Stimulated activated naive CD8-positive, alpha-beta T cell treated with anti-CD3 and anti-CD28 coated beads, Interleukin-15, amount 100 ng/mL, for 72 hours (primary cell): Measurements from ENCODE around the gene ANO9.
A peak's percentile ranks its signal among the peaks of the same experiment; 100 is the strongest.
"Not testable (repeated sequence)": the region's sequence is repeated elsewhere in the genome, so short reads cannot be mapped to it uniquely, and the experiment has no call there.

Experiments
- ATAC-seq: fragments of 150-1000 bp; cut with Tn5 transposase; 2 replicates; pipeline ENCODE4 v1.10.0; 2021; ENCODE audit warnings: mild to moderate bottlenecking, moderate library complexity
- DNase-seq, 2 donors: peaks; one replicate each; pipeline ENCODE4 v3.0.0; 2021 to 2022
- H3K27ac Mint-ChIP-seq, 2 donors: one replicate each; pipeline ENCODE4 v1.8.0; 2022; ENCODE audit warnings: mild to moderate bottlenecking in 2 of 2, mixed read lengths in 2 of 2, moderate library complexity in 2 of 2
- H3K27me3 Mint-ChIP-seq: one replicate; pipeline ENCODE4 v1.8.0; 2022; ENCODE audit warnings: mixed read lengths
- H3K4me1 Mint-ChIP-seq: one replicate; pipeline ENCODE4 v1.8.0; 2022; ENCODE audit warnings: mild to moderate bottlenecking, mixed read lengths
- H3K4me3 Mint-ChIP-seq, 2 donors: one replicate each; pipeline ENCODE4 v1.8.0; 2022; ENCODE audit warnings: mild to moderate bottlenecking in 2 of 2, mixed read lengths in 2 of 2, moderate library complexity in 1 of 2
- H3K9me3 Mint-ChIP-seq, 2 donors: one replicate each; pipeline ENCODE4 v1.8.0; 2022; ENCODE audit warnings: mixed read lengths in 2 of 2

Gene ANO9

GRCh38 chr11:474914-475506 lies 33.2 kb upstream of the ANO9 start:
- no peaks in the 10 kb centered on the region for H3K4me1 Mint-ChIP-seq
- H3K27ac Mint-ChIP-seq, result no peak overlapping the region
- H3K27me3 Mint-ChIP-seq, result no peaks in the 10 kb centered on the region
- H3K9me3 Mint-ChIP-seq, result no peaks in the 10 kb centered on the region
- no peak for ATAC-seq
- no peak overlapping the region for H3K4me3 Mint-ChIP-seq
- DNase-seq, result no peak

- Mint-ChIP-seq H3K27ac (no peak overlapping the region), H3K9me3 (no peaks in the 10 kb centered on the region), H3K27me3 (no peaks in the 10 kb centered on the region), H3K4me3 (no peak overlapping the region), H3K4me1 (no peaks in the 10 kb centered on the region)
- ATAC-seq, result no peak
- DNase-seq, result no peak
These were observed 32.4 kb upstream of the ANO9 start for GRCh38 chr11:473962-474785.

- no peaks in the 10 kb centered on the region for H3K9me3 Mint-ChIP-seq
- H3K27me3 Mint-ChIP-seq, result no peaks in the 10 kb centered on the region
These were observed 31.6 kb upstream of the ANO9 start for GRCh38 chr11:473415-473814.

GRCh38 chr11:472816-473215 lies 31.0 kb upstream of the ANO9 start:
- H3K4me1 Mint-ChIP-seq, result no peaks in the 10 kb centered on the region
- DNase-seq (no peak), ATAC-seq (no peak)
- no peaks in the 10 kb centered on the region for H3K27me3 Mint-ChIP-seq
- no peak overlapping the region for H3K4me3 Mint-ChIP-seq
- H3K9me3 Mint-ChIP-seq, result no peaks in the 10 kb centered on the region
- no peak overlapping the region for H3K27ac Mint-ChIP-seq

More at GRCh38 chr11:473415-473814, 31.6 kb upstream of the ANO9 start:
- Mint-ChIP-seq H3K27ac (no peak overlapping the region), H3K4me3 (no peak overlapping the region), H3K4me1 (no peaks in the 10 kb centered on the region)
- ATAC-seq (no peak), DNase-seq (no peak)

GRCh38 chr11:472272-472671 lies 30.5 kb upstream of the ANO9 start:
- H3K9me3 Mint-ChIP-seq, result no peaks in the 10 kb centered on the region
- no peak for ATAC-seq

GRCh38 chr11:471468-472145 lies 29.8 kb upstream of the ANO9 start:
- H3K4me1 Mint-ChIP-seq, result no peaks in the 10 kb centered on the region
- H3K27ac Mint-ChIP-seq, result no peak overlapping the region
- H3K27me3 Mint-ChIP-seq, result no peaks in the 10 kb centered on the region
- no peak overlapping the region for H3K4me3 Mint-ChIP-seq
- H3K9me3 Mint-ChIP-seq, result no peaks in the 10 kb centered on the region
- ATAC-seq, result peak; percentile 58
- no peak for DNase-seq

More at GRCh38 chr11:472272-472671, 30.5 kb upstream of the ANO9 start:
- no peak overlapping the region for H3K4me3 Mint-ChIP-seq
- no peak for DNase-seq
- H3K27me3 Mint-ChIP-seq, result no peaks in the 10 kb centered on the region
- no peaks in the 10 kb centered on the region for H3K4me1 Mint-ChIP-seq
- H3K27ac Mint-ChIP-seq, result no peak overlapping the region

GRCh38 chr11:469684-470560 lies 28.1 kb upstream of the ANO9 start:
- H3K27me3 Mint-ChIP-seq, result no peaks in the 10 kb centered on the region
- no peak overlapping the region for H3K27ac Mint-ChIP-seq
- no peak for ATAC-seq
- H3K4me1 Mint-ChIP-seq, result no peaks in the 10 kb centered on the region
- no peak overlapping the region for H3K4me3 Mint-ChIP-seq
- DNase-seq, result no peak
- no peaks in the 10 kb centered on the region for H3K9me3 Mint-ChIP-seq

- not testable (repeated sequence) for H3K27me3 Mint-ChIP-seq, DNase-seq, H3K27ac Mint-ChIP-seq, H3K9me3 Mint-ChIP-seq, H3K4me3 Mint-ChIP-seq, H3K4me1 Mint-ChIP-seq, ATAC-seq
These were observed 27.3 kb upstream of the ANO9 start for GRCh38 chr11:469026-469683.

- no peaks in the 10 kb centered on the region for H3K4me1 Mint-ChIP-seq
- DNase-seq, result no peak
- H3K27me3 Mint-ChIP-seq, result no peaks in the 10 kb centered on the region
- no peak overlapping the region for H3K4me3 Mint-ChIP-seq
- H3K9me3 Mint-ChIP-seq, result no peaks in the 10 kb centered on the region
- no peak for ATAC-seq
- H3K27ac Mint-ChIP-seq, result no peak overlapping the region
These were observed 26.7 kb upstream of the ANO9 start for GRCh38 chr11:468493-468892.

GRCh38 chr11:468036-468435 lies 26.2 kb upstream of the ANO9 start:
- no peaks in the 10 kb centered on the region for H3K27me3 Mint-ChIP-seq
- H3K27ac Mint-ChIP-seq, result no peak overlapping the region
- no peak for DNase-seq
- no peaks in the 10 kb centered on the region for H3K9me3 Mint-ChIP-seq
- no peak for ATAC-seq
- no peaks in the 10 kb centered on the region for H3K4me1 Mint-ChIP-seq
- no peak overlapping the region for H3K4me3 Mint-ChIP-seq

- Mint-ChIP-seq H3K9me3 (no peaks in the 10 kb centered on the region), H3K4me1 (no peaks in the 10 kb centered on the region), H3K27ac (peak overlapping the region in 1 of 2 donors; percentile 65), H3K4me3 (no peak overlapping the region), H3K27me3 (no peaks in the 10 kb centered on the region)
- no peak for ATAC-seq
- no peak for DNase-seq
These were observed 24.2 kb upstream of the ANO9 start for GRCh38 chr11:465896-466530.

- Mint-ChIP-seq H3K27ac (no peak overlapping the region), H3K4me1 (no peaks in the 10 kb centered on the region), H3K27me3 (no peaks in the 10 kb centered on the region), H3K4me3 (no peak overlapping the region), H3K9me3 (no peaks in the 10 kb centered on the region)
- no peak for ATAC-seq
- DNase-seq, result no peak
These were observed 22.5 kb upstream of the ANO9 start for GRCh38 chr11:464316-464715.

GRCh38 chr11:462107-462890 lies 20.5 kb upstream of the ANO9 start:
- Mint-ChIP-seq H3K27ac (no peak overlapping the region), H3K4me3 (no peak overlapping the region), H3K27me3 (no peaks in the 10 kb centered on the region), H3K9me3 (no peaks in the 10 kb centered on the region), H3K4me1 (peaks cover 7% of the 10 kb centered on the region)
- DNase-seq (no peak), ATAC-seq (no peak)

- Mint-ChIP-seq H3K27ac (peak overlapping the region in 1 of 2 donors; percentile 81), H3K27me3 (no peaks in the 10 kb centered on the region), H3K4me1 (peaks cover 13% of the 10 kb centered on the region), H3K9me3 (no peaks in the 10 kb centered on the region), H3K4me3 (no peak overlapping the region)
- DNase-seq (no peak), ATAC-seq (no peak)
These were observed 19.8 kb upstream of the ANO9 start for GRCh38 chr11:461626-462025.
